ENCODE data around the gene B9D1.

DNA sequence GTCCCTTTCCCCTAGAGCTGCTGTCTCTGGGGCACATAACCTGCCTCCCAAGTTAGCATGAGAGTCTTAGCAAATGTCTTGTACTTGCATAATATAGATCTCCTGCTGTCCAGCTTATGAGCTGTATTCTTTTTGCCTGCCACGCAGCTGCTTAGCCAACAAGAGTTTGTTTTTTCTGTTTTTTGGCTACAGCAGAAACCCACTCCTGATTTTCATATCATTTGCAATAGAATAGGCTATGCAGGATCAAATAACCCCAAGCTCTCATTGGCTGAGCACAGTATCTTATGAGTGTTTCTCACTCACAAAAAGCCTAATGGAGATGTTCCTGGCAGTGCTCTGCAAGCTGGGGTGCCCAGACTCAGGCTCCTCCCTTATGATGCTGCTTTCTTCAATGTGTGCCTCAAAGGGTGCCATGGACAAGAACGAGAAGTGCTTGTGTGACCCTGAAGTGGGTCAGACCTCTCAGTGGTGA is 23.1 kb downstream of the B9D1 start:
- TF ChIP-seq CTCF (IDR thresholded peaks at IDR 0.05 in 2 of 3, conservative IDR thresholded peaks at IDR 0.05 in 1 of 3; ENCODE audit: borderline replicate concordance in 1 of 3, insufficient read depth in 1 of 3, low read depth in 2 of 3, low read length in 2 of 3) (no peak), YY1 (IDR thresholded peaks at IDR 0.05; ENCODE audit: extremely low read depth, insufficient replicate concordance, low read depth, low read length) (no peak), EZH2 (IDR thresholded peaks at IDR 0.05) (no peak), RAD21 (IDR thresholded peaks at IDR 0.05; ENCODE audit: low read depth) (no peak), POLR2AphosphoS5 (IDR thresholded peaks at IDR 0.05; ENCODE audit: low read depth, low read length) (no peak), POLR2A (IDR thresholded peaks at IDR 0.05; ENCODE audit: borderline replicate concordance, extremely low read depth, insufficient read depth, insufficient read length) (no peak)

Data from HCT116 (cell line).